HFF-Myc (cell line): ENCODE data around the gene GABRB1.

ENCODE experiments used
- DNase-seq: peaks from one replicate; pipeline ENCODE4 v3.0.0-alpha.2; 2011; ENCODE audit warnings: low read depth; ENCODE audit errors: extremely low read depth
- H3K4me3 ChIP-seq: replicated peaks from 2 replicates; pipeline ENCODE4 v1.5.1; 2011; ENCODE audit warnings: low read depth, mild to moderate bottlenecking, control low read depth, low read length
- TF ChIP-seq, protein P1 (sequence below): IDR thresholded peaks from 2 replicates; pipeline ENCODE4 v1.5.1; 2012; ENCODE audit warnings: mild to moderate bottlenecking, low read depth, low read length, control low read depth; ENCODE audit errors: missing control alignments

GABRB1 gene

GRCh38 chr4:47043821-47044220 is 12.5 kb downstream of the GABRB1 start:
- H3K4me3 ChIP-seq = no peak overlapping the region
- no peak for DNase-seq
- TF ChIP-seq, protein P1, sequence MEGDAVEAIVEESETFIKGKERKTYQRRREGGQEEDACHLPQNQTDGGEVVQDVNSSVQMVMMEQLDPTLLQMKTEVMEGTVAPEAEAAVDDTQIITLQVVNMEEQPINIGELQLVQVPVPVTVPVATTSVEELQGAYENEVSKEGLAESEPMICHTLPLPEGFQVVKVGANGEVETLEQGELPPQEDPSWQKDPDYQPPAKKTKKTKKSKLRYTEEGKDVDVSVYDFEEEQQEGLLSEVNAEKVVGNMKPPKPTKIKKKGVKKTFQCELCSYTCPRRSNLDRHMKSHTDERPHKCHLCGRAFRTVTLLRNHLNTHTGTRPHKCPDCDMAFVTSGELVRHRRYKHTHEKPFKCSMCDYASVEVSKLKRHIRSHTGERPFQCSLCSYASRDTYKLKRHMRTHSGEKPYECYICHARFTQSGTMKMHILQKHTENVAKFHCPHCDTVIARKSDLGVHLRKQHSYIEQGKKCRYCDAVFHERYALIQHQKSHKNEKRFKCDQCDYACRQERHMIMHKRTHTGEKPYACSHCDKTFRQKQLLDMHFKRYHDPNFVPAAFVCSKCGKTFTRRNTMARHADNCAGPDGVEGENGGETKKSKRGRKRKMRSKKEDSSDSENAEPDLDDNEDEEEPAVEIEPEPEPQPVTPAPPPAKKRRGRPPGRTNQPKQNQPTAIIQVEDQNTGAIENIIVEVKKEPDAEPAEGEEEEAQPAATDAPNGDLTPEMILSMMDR = no peak

GRCh38 chr4:47045261-47045660 is 13.9 kb downstream of the GABRB1 start:
- no peak overlapping the region for H3K4me3 ChIP-seq
- no peak for DNase-seq
- TF ChIP-seq, protein P1 = no peak

DNA sequence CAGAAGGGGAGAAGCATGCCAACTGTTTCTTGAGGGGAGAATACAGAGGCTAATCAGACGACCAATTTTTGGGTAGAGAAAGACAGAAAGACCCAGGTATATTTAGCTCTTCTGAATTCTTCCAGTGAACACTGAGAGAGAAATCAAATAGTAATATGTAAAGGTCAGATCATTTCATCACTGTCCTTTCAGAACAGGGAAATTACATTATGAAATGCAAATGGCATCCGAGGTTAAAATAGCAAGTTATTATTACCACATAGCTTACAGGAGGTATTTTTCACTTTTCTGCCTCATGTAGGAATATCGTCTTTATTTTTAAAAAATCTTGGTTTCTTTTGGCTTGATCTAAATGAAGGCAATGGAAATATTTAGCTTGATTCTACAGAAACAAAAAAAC is 18.0 kb downstream of the GABRB1 start:
- H3K4me3 ChIP-seq = no peak overlapping the region
- no peak for DNase-seq
- TF ChIP-seq, protein P1 = no peak

DNA sequence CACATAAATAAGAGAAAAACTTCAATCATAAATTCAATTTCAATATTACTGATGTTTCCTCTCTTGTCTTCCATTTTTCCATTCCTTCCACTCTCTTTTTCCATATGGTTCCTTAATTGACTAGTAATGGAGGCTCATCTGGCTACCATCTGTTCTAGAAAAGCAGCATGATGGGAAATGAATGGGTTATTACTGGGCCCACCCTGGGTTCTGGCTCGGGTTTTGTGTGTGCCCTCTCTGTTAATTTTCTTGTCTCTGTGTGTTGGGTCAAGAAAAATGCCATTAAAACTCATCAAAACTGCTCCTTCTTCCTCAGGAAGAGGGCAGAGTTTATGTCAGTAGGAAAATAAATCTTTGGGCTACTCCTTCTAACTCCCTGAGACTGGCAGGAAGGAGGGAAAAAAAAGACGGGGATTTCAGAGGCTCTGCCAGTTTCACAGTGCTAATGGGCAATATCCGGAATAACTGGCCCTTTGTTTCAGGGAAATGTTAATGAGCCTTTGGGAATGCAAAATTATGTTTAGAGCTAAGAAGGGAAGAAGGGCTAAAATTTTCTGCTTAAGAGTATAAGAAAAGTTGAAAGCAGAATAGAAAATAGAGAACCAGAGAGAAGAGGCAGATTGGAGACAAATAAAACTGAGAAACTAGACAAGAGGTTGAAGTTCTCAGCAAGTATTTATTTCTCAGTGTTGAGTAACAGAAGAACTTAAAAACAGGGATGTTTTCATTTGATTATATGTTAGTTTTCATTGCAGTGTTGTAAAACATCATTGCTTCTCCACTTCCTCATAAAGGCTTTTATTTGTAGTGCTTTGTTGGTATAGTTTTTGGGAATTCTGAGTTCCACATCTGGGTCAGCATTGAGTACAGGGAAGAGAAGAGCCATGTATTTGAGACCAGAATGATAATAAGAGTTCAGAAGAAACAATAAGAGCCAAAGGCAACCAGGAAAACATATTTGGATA is 19.7 kb downstream of the GABRB1 start:
- no peak overlapping the region for H3K4me3 ChIP-seq
- TF ChIP-seq, protein P1 = no peak
- no peak for DNase-seq

GRCh38 chr4:47053485-47053884 is 22.1 kb downstream of the GABRB1 start:
- no peak overlapping the region for H3K4me3 ChIP-seq
- no peak for DNase-seq
- TF ChIP-seq, protein P1 = no peak

GRCh38 chr4:47054130-47054529 is 22.8 kb downstream of the GABRB1 start:
- H3K4me3 ChIP-seq = no peak overlapping the region
- TF ChIP-seq, protein P1 = no peak
- DNase-seq = no peak

DNA sequence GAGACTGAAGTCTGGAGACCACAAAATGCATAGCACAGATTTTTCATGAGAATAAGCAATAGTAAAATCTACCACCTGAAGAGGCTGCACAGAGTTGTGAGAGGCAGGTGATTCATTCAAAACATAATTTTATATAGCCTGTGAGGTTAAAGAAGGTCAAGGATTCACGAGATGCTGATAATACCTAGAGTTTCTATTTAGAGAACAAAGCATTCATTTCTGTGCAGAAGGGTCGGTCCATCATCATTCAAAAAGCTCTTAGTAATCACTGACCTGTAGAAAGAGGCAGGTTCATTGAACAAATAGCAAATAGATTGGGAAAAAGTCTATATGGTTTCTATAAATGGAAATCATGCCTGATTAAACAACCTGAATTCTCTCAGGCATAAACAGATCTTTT is 26.6 kb downstream of the GABRB1 start:
- TF ChIP-seq, protein P1 = no peak
- DNase-seq = no peak
- H3K4me3 ChIP-seq = no peak overlapping the region
